Testis (tissue), 3 donors: Measurements from ENCODE around the gene UNC80. TPM values are rescaled to one million over a fixed set of nuclear protein-coding genes. Genes with fewer than 3 reads are reported as not detected.

Source experiments
- DNase-seq: peaks from one replicate; pipeline ENCODE4 v3.0.0-alpha.2; 2019
- H3K27ac ChIP-seq, 2 donors: fragments of 200-600 bp; sonication (generic); one replicate each; pipeline ENCODE4 v1.5.1; 2019
- H3K27me3 ChIP-seq: fragments of 200-600 bp; sonication (generic); one replicate; pipeline ENCODE4 v1.5.1; 2019
- H3K36me3 ChIP-seq: fragments of 200-600 bp; sonication (generic); one replicate; pipeline ENCODE4 v1.5.1; 2017; ENCODE audit warnings: low read depth; ENCODE audit errors: missing control alignments
- H3K4me1 ChIP-seq: fragments of 200-600 bp; sonication (generic); one replicate; pipeline ENCODE4 v1.5.1; 2019
- H3K4me3 ChIP-seq, 2 donors: fragments of 200-600 bp; sonication (generic); one replicate each; pipeline ENCODE4 v1.5.1; 2017 to 2019
- H3K9me3 ChIP-seq: fragments of 200-600 bp; sonication (generic); one replicate; pipeline ENCODE4 v1.5.1; 2017
- CTCF ChIP-seq, 3 experiments: fragments of 450-650 bp in 2 of 3; fragments of 200-600 bp in 1 of 3; sonication (generic) in 1 of 3; IDR thresholded peaks; one replicate each; pipeline ENCODE4 v1.5.1; 2016 to 2019; ENCODE audit warnings: antibody characterized with exemption in 3 of 3, mild to moderate bottlenecking in 2 of 3, moderate library complexity in 1 of 3
- POLR2A ChIP-seq: fragments of 450-650 bp; IDR thresholded peaks from one replicate; pipeline ENCODE4 v1.6.1; 2017; ENCODE audit warnings: antibody characterized with exemption, mild to moderate bottlenecking, moderate library complexity
- WGBS, 2 donors: methylation state at CpG; one replicate each; pipeline ENCODE4 v1.1.5; 2018; 5-methylcytosine and 5-hydroxymethylcytosine counted together
- intact Hi-C: fragments of 100-400 bp; cut with DNase I; formaldehyde crosslinking; loops from one replicate; pipeline ENCODE4 v1.15.1; 2023; ENCODE audit warnings: low total_unique reads
- polyA plus RNA-seq: library from polyadenylated mRNA; stranded (reverse); fragments of 350-450 nt; fragmentation: Illumina TruSeq; extraction: RNeasy Lipid Tissue Mini Kit (QIAGEN cat#74804); gene quantifications from one replicate; pipeline ENCODE4 v1.2.3, GENCODE V29; 2014; ENCODE audit warnings: low read depth, low replicate concordance; ENCODE audit not compliant: insufficient read depth
- total RNA-seq, 2 donors: library from RNA; depleted of rRNA; stranded (reverse); fragments of >200 nt; gene quantifications; one replicate each; pipeline ENCODE4 v1.2.3, GENCODE V29; 2016

Gene UNC80
- total and polyA plus RNA-seq, 3 donors from 2014 or later, result 8.2 to 46.1 (median 34.8) TPM

DNA sequence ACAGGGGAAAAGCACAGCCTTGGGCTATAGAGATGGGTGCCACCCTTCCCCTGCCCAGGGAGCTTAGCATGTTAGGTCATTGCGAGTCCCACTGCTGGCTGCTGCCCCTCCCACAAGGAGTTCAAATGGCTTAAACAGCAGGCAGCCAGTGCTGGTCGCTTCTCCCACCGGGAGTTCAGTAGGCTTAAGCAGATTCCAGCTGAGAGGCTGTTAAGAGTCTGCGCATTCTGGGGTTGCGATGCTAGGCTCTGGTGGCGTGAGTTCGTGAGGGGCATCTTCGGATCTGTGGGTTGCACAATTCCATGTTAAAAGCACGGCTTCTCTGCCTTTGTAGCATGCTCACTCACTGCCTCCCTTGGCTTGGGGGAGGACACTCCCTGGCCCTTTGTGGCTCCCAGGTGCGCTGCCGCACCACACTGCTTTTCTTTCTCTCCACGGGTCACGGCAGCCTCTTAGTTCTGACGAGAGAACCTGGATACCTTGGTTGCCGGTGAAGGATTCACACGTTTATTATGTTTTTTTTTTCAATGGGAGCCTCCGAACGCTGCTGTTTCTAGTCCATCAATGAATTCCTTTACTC, 93.2 kb downstream of the UNC80 start:
- Histone ChIP-seq H3K27me3 (no peaks in the 10 kb centered on the region), H3K9me3 (no peaks in the 10 kb centered on the region), H3K27ac (no peak overlapping the region), H3K36me3 (no peaks in the 10 kb centered on the region), H3K4me3 (no peak overlapping the region), H3K4me1 (no peaks in the 10 kb centered on the region)
- 68 to 69% methylated on average over 15 to 18 of the region's 18 CpGs for WGBS, 2 donors
- intact Hi-C loops, result no loop called here
- TF ChIP-seq POLR2A (no peak), CTCF (IDR thresholded peaks at IDR 0.05) (no peak)
- DNase-seq, result no peak

- Histone ChIP-seq H3K4me3 (no peak overlapping the region), H3K9me3 (no peaks in the 10 kb centered on the region), H3K36me3 (no peaks in the 10 kb centered on the region), H3K27ac (no peak overlapping the region), H3K27me3 (no peaks in the 10 kb centered on the region), H3K4me1 (no peaks in the 10 kb centered on the region)
- intact Hi-C loops, result no loop called here
- 91 to 95% methylated on average over 6 of the region's 6 CpGs for WGBS, 2 donors
- TF ChIP-seq CTCF (IDR thresholded peaks at IDR 0.05) (no peak), POLR2A (no peak)
- DNase-seq, result no peak
Measured at GRCh38 chr2:209868271-209868994, 96.8 kb downstream of the UNC80 start.

- no peak for DNase-seq
- H3K9me3 ChIP-seq, result no peaks in the 10 kb centered on the region
- H3K27me3 ChIP-seq, result no peaks in the 10 kb centered on the region
- H3K36me3 ChIP-seq, result no peaks in the 10 kb centered on the region
- intact Hi-C loops, result no loop called here
- H3K27ac ChIP-seq, result no peak overlapping the region
- H3K4me1 ChIP-seq, result no peaks in the 10 kb centered on the region
- H3K4me3 ChIP-seq, result no peak overlapping the region
- TF ChIP-seq POLR2A (no peak), CTCF (IDR thresholded peaks at IDR 0.05) (no peak)
- 67 to 76% methylated on average over 2 of the region's 2 CpGs for WGBS, 2 donors
Measured at GRCh38 chr2:209870067-209870466, 98.4 kb downstream of the UNC80 start.

GRCh38 chr2:209872675-209873074, 101.0 kb downstream of the UNC80 start:
- no peak for TF ChIP-seq POLR2A
- no peak for TF ChIP-seq CTCF (IDR thresholded peaks at IDR 0.05)
- intact Hi-C loops, result no loop called here
- no peak overlapping the region for H3K27ac ChIP-seq
- no peaks in the 10 kb centered on the region for H3K36me3 ChIP-seq
- H3K4me1 ChIP-seq, result no peaks in the 10 kb centered on the region
- no peak overlapping the region for H3K4me3 ChIP-seq
- 74% methylated on average over 9 of the region's 9 CpGs for WGBS, 2 donors
- DNase-seq, result no peak
- no peaks in the 10 kb centered on the region for H3K27me3 ChIP-seq
- no peaks in the 10 kb centered on the region for H3K9me3 ChIP-seq

- DNase-seq, result no peak
- H3K36me3 ChIP-seq, result no peaks in the 10 kb centered on the region
- H3K27me3 ChIP-seq, result no peaks in the 10 kb centered on the region
- H3K27ac ChIP-seq, result no peak overlapping the region
- no peaks in the 10 kb centered on the region for H3K4me1 ChIP-seq
- intact Hi-C loops, result no loop called here
- no peak overlapping the region for H3K4me3 ChIP-seq
- TF ChIP-seq POLR2A, result no peak
- TF ChIP-seq CTCF (IDR thresholded peaks at IDR 0.05), result no peak
- H3K9me3 ChIP-seq, result no peaks in the 10 kb centered on the region
- WGBS, 2 donors, result 92 to 93% methylated on average over 1 of the region's 1 CpG
Measured at GRCh38 chr2:209875270-209875669, 103.6 kb downstream of the UNC80 start.
